ENCODE data around the gene C11orf68.
"Not testable (repeated sequence)": the region's sequence is repeated elsewhere in the genome, so short reads cannot be mapped to it uniquely, and the experiment has no call there.

Gene C11orf68

GRCh38 chr11:65911682-65912568, 6.9 kb downstream of the C11orf68 start:
- peak; percentile 32 for DNase-seq

DNA sequence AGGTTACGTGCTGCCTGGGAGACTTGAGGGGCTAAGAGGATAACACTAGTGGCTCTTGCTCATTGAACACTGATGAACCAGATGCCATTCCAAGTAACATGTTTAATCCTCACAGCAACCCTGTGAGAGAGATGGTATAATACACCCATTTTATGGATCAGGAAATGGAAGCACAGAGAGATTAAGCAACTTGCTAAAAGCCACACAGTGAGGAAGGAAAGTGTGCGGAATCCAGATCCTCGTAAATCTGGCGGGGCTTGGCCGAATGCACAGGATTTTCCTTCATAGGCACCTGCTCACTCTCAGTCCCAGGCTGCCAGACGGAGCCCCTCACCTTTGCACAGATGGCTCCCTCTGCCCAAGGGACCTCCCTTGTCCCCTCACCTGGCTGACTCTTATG, 11.0 kb downstream of the C11orf68 start:
- peak; percentile 73 for DNase-seq

DNA sequence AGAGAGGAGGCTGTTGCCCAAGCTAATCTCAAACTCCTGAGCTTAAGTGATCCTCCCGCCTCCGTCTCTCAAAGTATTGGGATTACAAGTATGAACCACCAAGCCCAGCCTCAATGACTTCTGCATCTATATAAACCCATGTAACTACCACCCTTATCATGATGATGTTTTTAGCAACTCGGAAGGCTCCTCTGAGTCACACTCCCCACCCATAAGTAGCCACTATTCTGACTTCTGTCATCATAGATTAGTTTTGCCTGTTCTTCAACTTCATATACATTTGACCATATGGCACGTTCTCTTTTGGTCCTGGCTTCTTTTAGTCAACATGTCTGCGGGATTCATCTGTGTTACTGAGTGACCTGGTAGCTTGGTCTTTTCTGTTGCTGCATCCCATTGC, 12.3 kb downstream of the C11orf68 start:
- no peak for DNase-seq

- no peak for DNase-seq
These were observed 15.1 kb downstream of the C11orf68 start for GRCh38 chr11:65903715-65904114.

DNA sequence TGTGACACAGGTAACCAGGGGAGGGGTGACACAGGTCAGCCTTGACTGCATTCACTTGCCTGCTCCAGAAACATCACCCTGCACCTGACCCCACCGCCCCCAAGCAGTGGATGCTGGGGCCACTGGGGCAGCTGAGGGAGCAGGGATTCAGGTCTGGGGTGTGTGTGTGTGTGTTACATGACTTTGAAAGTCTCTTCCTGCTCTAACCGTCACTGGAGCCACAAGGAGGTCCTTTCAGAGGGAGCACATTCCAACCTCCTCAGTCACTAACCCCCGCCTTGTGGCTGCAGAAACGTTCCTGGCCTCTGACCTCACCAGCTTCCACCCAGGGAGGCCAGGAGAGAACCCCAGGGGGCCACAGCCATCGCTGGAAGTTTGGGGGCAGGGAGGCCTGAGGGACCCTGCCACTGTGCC, 15.8 kb downstream of the C11orf68 start:
- DNase-seq, result no peak

GRCh38 chr11:65900899-65901180, 18.0 kb downstream of the C11orf68 start:
- no peak for DNase-seq

GRCh38 chr11:65900125-65900898, 18.6 kb downstream of the C11orf68 start, which contains the start of gene FOSL1:
Gene FOSL1, minus strand, starts transcription at chr11:65900388. Its CDS starts 49 bp downstream, at chr11:65900339.
- peak; percentile 69 for DNase-seq

DNA sequence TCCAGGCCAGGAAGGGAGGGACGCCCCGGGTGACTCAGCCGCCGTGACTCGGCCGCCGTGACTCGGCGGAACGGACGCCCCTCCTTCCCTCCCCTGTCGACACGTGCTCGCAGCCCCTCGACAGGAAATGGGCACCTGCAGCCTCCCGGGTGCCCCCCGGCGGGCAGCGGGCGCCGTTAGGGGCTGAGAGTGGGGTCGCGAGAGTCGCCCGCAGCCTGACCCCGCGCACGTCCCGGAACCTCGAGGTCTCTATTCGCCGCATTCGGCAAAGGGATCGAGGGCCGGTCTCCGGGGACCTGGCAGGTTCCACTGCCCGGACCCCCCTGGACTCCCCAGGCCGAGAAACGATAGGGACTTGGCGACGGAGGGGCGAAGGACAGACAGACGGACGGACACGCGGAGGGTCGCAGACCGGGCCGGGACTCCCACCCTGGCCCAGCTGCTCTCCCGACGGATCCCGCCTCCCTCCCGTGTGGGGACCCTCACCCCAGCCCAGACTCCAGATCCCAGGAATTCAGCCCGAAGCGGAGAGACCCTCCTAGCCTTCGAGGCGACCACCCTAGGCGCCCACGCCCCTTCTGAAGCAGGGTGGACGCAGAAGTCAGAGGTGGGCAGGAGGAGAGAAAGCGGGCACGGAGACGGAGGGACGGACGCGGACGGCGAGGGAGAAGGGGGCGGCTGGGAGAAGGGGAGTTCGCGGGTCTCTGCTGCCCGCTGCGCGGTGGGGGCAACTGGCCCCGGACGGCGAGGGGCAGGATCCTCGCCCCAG, 19.3 kb downstream of the C11orf68 start:
- DNase-seq, result no peak

GRCh38 chr11:65898656-65899355, 20.1 kb downstream of the C11orf68 start:
- no peak for DNase-seq

DNA sequence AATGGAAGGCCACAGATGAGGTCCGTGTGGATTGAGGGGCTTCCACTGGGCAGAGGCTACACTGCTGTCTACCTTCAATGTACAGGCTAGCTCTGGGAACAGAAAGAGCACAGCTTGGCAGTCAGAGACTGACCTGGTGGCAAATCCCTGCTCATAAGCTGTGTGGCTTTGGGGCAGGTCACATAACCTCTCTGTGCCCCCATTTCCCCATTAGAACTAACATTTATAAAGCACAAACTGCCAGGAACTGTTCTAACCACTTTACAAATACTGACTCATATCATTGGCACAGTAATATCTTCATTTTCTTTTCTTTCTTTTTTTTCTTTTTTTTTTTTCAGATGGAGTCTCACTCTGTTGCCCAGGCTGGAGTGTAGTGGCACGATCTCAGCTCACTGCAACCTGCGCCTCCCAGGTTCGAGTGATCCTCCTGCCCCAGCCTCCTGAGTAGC, 21.8 kb downstream of the C11orf68 start:
- no peak for DNase-seq

- DNase-seq, result no peak
These were observed 22.5 kb downstream of the C11orf68 start for GRCh38 chr11:65896034-65896999.

DNA sequence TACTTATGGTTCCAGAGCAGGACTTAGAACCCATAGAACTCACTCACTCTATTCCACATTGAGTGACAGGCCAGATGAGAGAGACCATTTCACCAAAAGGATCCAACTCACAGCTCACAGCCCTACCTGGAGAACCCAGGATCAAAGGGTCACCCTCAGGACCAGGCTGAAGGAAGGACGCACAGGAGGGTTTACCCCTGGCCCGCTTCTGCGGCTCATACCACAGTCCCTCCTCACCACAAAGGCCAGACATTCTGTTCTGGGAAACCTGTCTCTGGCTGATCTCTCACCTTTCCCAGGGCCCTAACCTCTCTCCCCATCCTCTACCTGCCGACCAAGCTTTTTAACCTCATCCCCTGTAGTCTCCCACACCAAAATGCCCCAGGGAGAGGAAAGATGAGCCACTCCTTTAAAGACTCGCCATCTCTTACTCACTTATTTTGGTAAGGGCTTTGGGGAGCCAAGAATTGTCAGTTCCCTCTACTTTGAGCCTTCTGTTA, 23.3 kb downstream of the C11orf68 start:
- no peak for DNase-seq

- DNase-seq, result no peak
These were observed 24.7 kb downstream of the C11orf68 start for GRCh38 chr11:65894034-65894591.

DNA sequence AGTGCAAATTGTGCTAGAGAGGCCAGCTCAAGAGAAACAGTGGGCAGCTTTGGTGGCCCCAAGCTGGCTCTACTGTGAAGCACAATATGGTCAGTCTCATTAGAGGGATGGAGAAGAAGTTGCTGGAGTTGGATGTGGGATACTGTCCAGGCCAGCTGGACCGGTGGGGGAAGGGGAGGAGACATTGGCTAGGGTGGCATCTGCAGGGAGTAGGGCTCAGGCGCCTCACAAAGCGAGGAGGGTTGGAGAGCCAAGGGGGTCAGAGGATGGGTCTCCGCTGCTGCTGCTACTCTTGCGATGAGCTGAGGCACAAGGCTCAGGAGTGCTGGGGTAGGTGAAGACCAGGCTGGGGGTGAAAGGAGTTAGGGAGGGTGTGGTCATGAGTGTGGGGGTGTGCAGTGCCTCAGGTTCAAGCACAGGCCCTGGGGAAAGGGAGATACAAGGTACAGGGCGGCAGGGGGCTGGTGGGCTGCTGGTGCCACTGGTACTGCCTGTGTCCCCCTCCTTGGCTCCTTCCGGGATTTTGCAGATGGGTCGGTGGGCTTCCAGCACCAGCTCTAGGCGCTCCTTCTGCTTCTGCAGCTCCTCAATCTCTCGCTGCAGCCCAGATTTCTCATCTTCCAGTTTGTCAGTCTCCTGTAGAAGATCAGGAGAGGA, 26.1 kb downstream of the C11orf68 start:
- no peak for DNase-seq

GRCh38 chr11:65892137-65892540, 26.7 kb downstream of the C11orf68 start:
- DNase-seq, result not testable (repeated sequence)

GRCh38 chr11:65891219-65892136, 27.4 kb downstream of the C11orf68 start:
- no peak for DNase-seq

DNA sequence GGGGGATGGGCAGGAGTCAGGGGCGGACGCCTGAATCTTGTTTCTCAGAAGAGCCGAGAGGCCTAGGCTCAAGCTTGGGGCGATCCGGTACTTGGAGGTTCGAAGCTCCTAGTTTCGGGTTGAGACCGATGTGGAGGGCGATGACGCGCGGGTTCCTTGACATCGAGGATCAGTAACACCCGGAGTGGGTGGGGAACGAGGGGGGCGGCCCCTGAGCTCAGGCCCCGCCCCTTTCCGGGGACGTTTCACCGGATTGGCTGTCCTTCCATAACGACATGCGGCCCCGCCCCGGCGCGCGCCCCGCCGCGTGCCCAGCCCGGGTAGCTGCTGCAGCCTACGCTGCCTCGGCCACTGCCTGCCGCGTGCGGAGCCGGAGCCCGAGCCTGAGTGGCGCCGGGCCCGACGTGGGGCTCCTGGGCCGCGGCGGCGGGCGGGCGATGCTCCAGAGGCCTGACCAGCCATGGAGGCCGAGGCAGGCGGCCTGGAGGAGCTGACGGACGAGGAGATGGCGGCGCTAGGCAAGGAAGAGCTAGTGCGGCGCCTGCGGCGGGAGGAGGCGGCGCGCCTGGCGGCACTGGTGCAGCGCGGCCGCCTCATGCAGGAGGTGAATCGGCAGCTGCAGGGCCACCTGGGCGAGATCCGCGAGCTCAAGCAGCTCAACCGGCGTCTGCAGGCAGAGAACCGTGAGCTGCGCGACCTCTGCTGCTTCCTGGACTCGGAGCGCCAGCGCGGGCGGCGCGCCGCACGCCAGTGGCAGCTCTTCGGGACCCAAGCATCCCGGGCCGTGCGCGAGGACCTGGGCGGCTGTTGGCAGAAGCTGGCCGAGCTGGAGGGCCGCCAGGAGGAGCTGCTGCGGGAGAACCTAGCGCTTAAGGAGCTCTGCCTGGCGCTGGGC, 28.3 kb downstream of the C11orf68 start, which contains the start of gene CCDC85B:
Gene CCDC85B, plus strand, starts transcription at position 350 of the 895 bp plus-strand sequence. Its CDS starts 111 bp downstream, at position 461.
- peak; percentile 92 for DNase-seq
